MCF 10A (cell line): ENCODE measurements around the gene TLE3. TPM values are rescaled to one million over a fixed set of nuclear protein-coding genes. Genes with fewer than 3 reads are reported as not detected.

Source experiments
- BruUV-seq: library from RNA; stranded (reverse); fragments of 400-500 nt; replicated peaks from 2 replicates; lab custom pipeline; 2021; lab: Mats Ljungman, UMichigan
- CTCF ChIA-PET: fragments of 300-600 bp; sonication (Branson Sonifier 250); formaldehyde crosslinking; extraction: SDS; loops from one replicate; lab custom pipeline; 2021; ENCODE audit warnings: antibody characterized with exemption, inconsistent platforms; lab: Yijun Ruan, JAX
- POLR2A ChIA-PET: fragments of 300-600, 350-650 bp; sonication (Branson Sonifier 250); formaldehyde crosslinking; extraction: SDS; loops from one replicate; lab custom pipeline; 2020; ENCODE audit warnings: antibody characterized with exemption, inconsistent platforms; lab: Yijun Ruan, JAX
- DNase-seq: peaks from one replicate; pipeline ENCODE4 v3.0.0-alpha.2; 2018; ENCODE audit not compliant: unreplicated experiment
- H3K27ac Mint-ChIP-seq: one replicate; pipeline ENCODE4 v1.8.0; 2022; ENCODE audit warnings: mild to moderate bottlenecking, low read depth, mixed read lengths; ENCODE audit not compliant: unreplicated experiment
- H3K27me3 Mint-ChIP-seq: one replicate; pipeline ENCODE4 v1.8.0; 2022; ENCODE audit warnings: mixed read lengths; ENCODE audit not compliant: insufficient read depth, unreplicated experiment
- H3K36me3 Mint-ChIP-seq: one replicate; pipeline ENCODE4 v1.8.0; 2022; ENCODE audit warnings: mild to moderate bottlenecking, moderate library complexity, mixed read lengths; ENCODE audit not compliant: insufficient read depth, unreplicated experiment
- H3K4me1 Mint-ChIP-seq: one replicate; pipeline ENCODE4 v1.8.0; 2022; ENCODE audit warnings: mixed read lengths; ENCODE audit not compliant: insufficient read depth, unreplicated experiment
- H3K4me3 Mint-ChIP-seq: one replicate; pipeline ENCODE4 v1.8.0; 2022; ENCODE audit warnings: mild to moderate bottlenecking, moderate library complexity, mixed read lengths; ENCODE audit not compliant: unreplicated experiment
- H3K9me3 Mint-ChIP-seq: one replicate; pipeline ENCODE4 v1.8.0; 2022; ENCODE audit warnings: mixed read lengths; ENCODE audit not compliant: unreplicated experiment
- intact Hi-C: fragments of 100-400 bp; cut with micrococcal nuclease; formaldehyde crosslinking; loops from 2 replicates; pipeline ENCODE4 v1.14.1; 2022
- total RNA-seq: library from RNA; stranded (reverse); gene quantifications from 2 replicates; pipeline ENCODE4 v1.2.3, GENCODE V29; 2022
- TF ChIP-seq, protein P1 (sequence below): fragments of 200-600 bp; IDR thresholded peaks from one replicate; pipeline ENCODE4 v1.8.0; 2022; ENCODE audit warnings: antibody characterized with exemption, mild to moderate bottlenecking; ENCODE audit not compliant: unreplicated experiment

Gene TLE3
- total RNA-seq, 1 experiment from 2014 or later, result 23.2 TPM

GRCh38 chr15:70066447-70066846 is 31.3 kb downstream of the TLE3 start:
- Mint-ChIP-seq H3K4me3 (no peak overlapping the region), H3K27ac (no peak overlapping the region), H3K36me3 (peaks cover 21% of the 10 kb centered on the region), H3K9me3 (no peaks in the 10 kb centered on the region), H3K27me3 (no peaks in the 10 kb centered on the region), H3K4me1 (no peaks in the 10 kb centered on the region)
- intact Hi-C loops, result no loop called here
- CTCF ChIA-PET, result interaction anchor here (0.6 to 0.9 kb wide), 3 partner anchors 8 to 401 kb away, joined by 3 to 5 read pairs (median 4); no protein-coding TSS in a partner anchor
- POLR2A ChIA-PET, result interaction anchor here (0.6 to 0.9 kb wide), 4 partner anchors 31 to 338 kb away, joined by 3 read pairs; partner anchors contain the start of gene TLE3
- DNase-seq, result no peak
- BruUV-seq, result no TSS peak
- TF ChIP-seq, protein P1, sequence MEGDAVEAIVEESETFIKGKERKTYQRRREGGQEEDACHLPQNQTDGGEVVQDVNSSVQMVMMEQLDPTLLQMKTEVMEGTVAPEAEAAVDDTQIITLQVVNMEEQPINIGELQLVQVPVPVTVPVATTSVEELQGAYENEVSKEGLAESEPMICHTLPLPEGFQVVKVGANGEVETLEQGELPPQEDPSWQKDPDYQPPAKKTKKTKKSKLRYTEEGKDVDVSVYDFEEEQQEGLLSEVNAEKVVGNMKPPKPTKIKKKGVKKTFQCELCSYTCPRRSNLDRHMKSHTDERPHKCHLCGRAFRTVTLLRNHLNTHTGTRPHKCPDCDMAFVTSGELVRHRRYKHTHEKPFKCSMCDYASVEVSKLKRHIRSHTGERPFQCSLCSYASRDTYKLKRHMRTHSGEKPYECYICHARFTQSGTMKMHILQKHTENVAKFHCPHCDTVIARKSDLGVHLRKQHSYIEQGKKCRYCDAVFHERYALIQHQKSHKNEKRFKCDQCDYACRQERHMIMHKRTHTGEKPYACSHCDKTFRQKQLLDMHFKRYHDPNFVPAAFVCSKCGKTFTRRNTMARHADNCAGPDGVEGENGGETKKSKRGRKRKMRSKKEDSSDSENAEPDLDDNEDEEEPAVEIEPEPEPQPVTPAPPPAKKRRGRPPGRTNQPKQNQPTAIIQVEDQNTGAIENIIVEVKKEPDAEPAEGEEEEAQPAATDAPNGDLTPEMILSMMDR, result no peak

DNA sequence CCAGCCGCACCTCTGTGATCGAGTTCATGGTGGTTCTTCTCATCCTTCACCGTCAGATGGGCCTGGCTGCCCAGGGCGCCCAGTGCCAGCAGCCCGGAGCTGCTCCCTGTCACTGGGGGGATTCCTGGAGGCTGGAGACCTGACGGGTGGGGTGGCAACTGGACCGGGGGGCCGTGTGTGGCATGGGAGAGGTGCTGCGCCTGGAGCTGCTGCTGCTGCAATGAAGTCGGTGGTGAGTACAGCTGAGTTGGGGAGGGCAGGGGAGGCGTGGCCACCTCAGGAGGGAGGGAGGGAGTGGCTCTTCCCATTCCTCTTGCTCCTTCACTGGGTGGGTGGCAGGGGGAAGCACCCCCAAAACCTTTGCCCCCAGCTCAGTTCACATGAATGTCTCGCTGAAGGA is 31.7 kb downstream of the TLE3 start:
- no peak overlapping the region for H3K27ac Mint-ChIP-seq
- intact Hi-C loops, result no loop called here
- H3K4me3 Mint-ChIP-seq, result no peak overlapping the region
- DNase-seq, result no peak
- POLR2A ChIA-PET, result interaction anchor here (0.6 kb wide), 2 partner anchors 196 to 337 kb away, joined by 3 read pairs; no protein-coding TSS in a partner anchor
- BruUV-seq, result no TSS peak
- no peaks in the 10 kb centered on the region for H3K27me3 Mint-ChIP-seq
- TF ChIP-seq, protein P1, result no peak
- peaks cover 20% of the 10 kb centered on the region for H3K36me3 Mint-ChIP-seq
- no peaks in the 10 kb centered on the region for H3K9me3 Mint-ChIP-seq
- no peaks in the 10 kb centered on the region for H3K4me1 Mint-ChIP-seq
- CTCF ChIA-PET, result interaction anchor here (0.5 to 0.9 kb wide), 3 partner anchors 10 to 401 kb away, joined by 3 to 5 read pairs (median 4); no protein-coding TSS in a partner anchor

DNA sequence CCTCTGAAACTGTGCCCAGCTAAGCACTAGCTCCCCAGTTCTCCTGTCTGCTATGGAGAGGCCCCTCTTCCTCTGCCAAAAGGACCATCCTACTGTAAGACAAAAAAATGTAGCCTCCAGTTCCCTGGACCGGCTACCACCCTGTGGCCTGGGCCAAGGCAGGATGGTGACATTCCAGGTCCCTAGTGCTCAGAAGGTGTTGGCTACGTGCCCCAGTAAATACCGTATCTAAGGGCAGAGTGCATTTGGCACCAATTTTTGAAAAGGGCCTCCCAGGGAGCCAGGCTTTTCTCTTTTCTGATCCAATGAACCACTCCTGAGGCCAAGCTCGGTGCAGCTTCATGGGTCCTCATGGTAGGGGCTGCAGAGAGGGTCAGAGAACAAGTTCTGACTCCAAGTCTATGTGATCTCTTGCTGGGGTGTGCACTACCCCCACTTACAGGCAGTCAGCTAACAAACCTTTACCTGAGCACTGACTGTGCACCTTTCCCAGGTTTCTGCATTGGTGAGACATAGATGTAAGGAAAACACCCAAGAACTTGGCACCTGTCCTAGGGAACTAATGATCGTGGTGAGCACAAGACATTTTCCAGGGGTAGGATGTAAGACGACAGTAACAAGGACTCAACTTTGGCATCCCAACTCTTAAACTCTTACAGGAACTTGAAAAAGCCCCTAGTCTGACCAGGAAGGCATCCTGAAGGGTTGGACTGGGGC is 32.6 kb downstream of the TLE3 start:
- ChIA-PET POLR2A (no interaction called here), CTCF (interaction anchor here (0.7 to 0.9 kb wide), 3 partner anchors 9 to 437 kb away, joined by 3 to 4 read pairs (median 3); no protein-coding TSS in a partner anchor)
- no peaks in the 10 kb centered on the region for H3K27me3 Mint-ChIP-seq
- H3K27ac Mint-ChIP-seq, result no peak overlapping the region
- BruUV-seq, result no TSS peak
- H3K4me3 Mint-ChIP-seq, result no peak overlapping the region
- no peaks in the 10 kb centered on the region for H3K4me1 Mint-ChIP-seq
- intact Hi-C loops, result no loop called here
- TF ChIP-seq, protein P1, result no peak
- H3K36me3 Mint-ChIP-seq, result peaks cover 15% of the 10 kb centered on the region
- no peaks in the 10 kb centered on the region for H3K9me3 Mint-ChIP-seq
- DNase-seq, result no peak

GRCh38 chr15:70064441-70064840 is 33.3 kb downstream of the TLE3 start:
- Mint-ChIP-seq H3K27me3 (no peaks in the 10 kb centered on the region), H3K27ac (no peak overlapping the region), H3K4me1 (no peaks in the 10 kb centered on the region), H3K36me3 (peaks cover 22% of the 10 kb centered on the region), H3K9me3 (no peaks in the 10 kb centered on the region), H3K4me3 (no peak overlapping the region)
- ChIA-PET POLR2A (no interaction called here), CTCF (interaction anchor here (0.7 to 0.8 kb wide), 3 partner anchors 117 to 436 kb away, joined by 3 to 4 read pairs (median 3); no protein-coding TSS in a partner anchor)
- TF ChIP-seq, protein P1, result no peak
- no TSS peak for BruUV-seq
- DNase-seq, result no peak
- intact Hi-C loops, result no loop called here
